OCI-LY7 (cell line): Measurements from ENCODE around the gene C1orf21. TPM values are rescaled to one million over a fixed set of nuclear protein-coding genes. Genes with fewer than 3 reads are reported as not detected.

Source experiments
- BruUV-seq: library from RNA; stranded (reverse); fragments of 400-500 nt; replicated peaks from 2 replicates; lab custom pipeline; 2021; lab: Mats Ljungman, UMichigan
- CTCF ChIA-PET: fragments of 300-600 bp; sonication (Branson Sonifier 250); formaldehyde crosslinking; loops from one replicate; lab custom pipeline; 2022; ENCODE audit warnings: antibody characterized with exemption; ENCODE audit not compliant: unreplicated experiment; lab: Charles Lee
- POLR2A ChIA-PET: fragments of 300-600 bp; sonication (Branson Sonifier 250); formaldehyde crosslinking; loops from one replicate; lab custom pipeline; 2022; ENCODE audit warnings: antibody characterized with exemption; lab: Charles Lee
- DNase-seq: peaks from one replicate; pipeline ENCODE4 v3.0.0-alpha.2; 2015; ENCODE audit warnings: low spot score
- H2AFZ ChIP-seq: fragments of 200-600 bp; sonication (generic), shearing (Covaris generic); 2 replicates; pipeline ENCODE4 v1.6.1; 2014; ENCODE audit warnings: mild to moderate bottlenecking, antibody characterized with exemption, low read length, moderate library complexity
- H3K27ac ChIP-seq: fragments of 200-600 bp; sonication (generic); 2 replicates; pipeline ENCODE4 v1.5.1; 2014; ENCODE audit warnings: mixed run types, low read depth, mild to moderate bottlenecking, moderate library complexity, low read length, inconsistent platforms; ENCODE audit not compliant: poor library complexity, severe bottlenecking
- H3K36me3 ChIP-seq: fragments of 200-600 bp; sonication (generic); 2 replicates; pipeline ENCODE4 v1.6.1; 2014; ENCODE audit warnings: mild to moderate bottlenecking, antibody characterized with exemption, low read length, moderate library complexity, mixed read lengths; ENCODE audit not compliant: insufficient read depth
- H3K4me1 ChIP-seq: fragments of 200-600 bp; sonication (generic); 2 replicates; pipeline ENCODE4 v1.5.1; 2014; ENCODE audit warnings: mild to moderate bottlenecking, low read length; ENCODE audit not compliant: insufficient read depth, poor library complexity, severe bottlenecking
- H3K4me2 ChIP-seq: fragments of 200-600 bp; sonication (generic); 2 replicates; pipeline ENCODE4 v1.6.1; 2014; ENCODE audit warnings: mild to moderate bottlenecking, low read length
- H3K4me3 ChIP-seq: fragments of 200-600 bp; sonication (generic); 2 replicates; pipeline ENCODE4 v1.5.1; 2014; ENCODE audit warnings: mild to moderate bottlenecking, low read depth, low read length; ENCODE audit not compliant: poor library complexity, severe bottlenecking
- H3K79me2 ChIP-seq: fragments of 200-600 bp; sonication (generic); 2 replicates; pipeline ENCODE4 v1.6.1; 2016; ENCODE audit warnings: low read depth, mild to moderate bottlenecking, low read length, moderate library complexity, mixed read lengths; ENCODE audit not compliant: insufficient read depth
- H3K9me2 ChIP-seq: fragments of 200-600 bp; sonication (generic); 2 replicates; pipeline ENCODE4 v1.6.1; 2016; ENCODE audit warnings: mild to moderate bottlenecking, low read length, mixed read lengths; ENCODE audit not compliant: insufficient read depth
- H3K9me3 ChIP-seq: fragments of 200-600 bp; sonication (generic); 2 replicates; pipeline ENCODE4 v1.6.1; 2014; ENCODE audit warnings: mild to moderate bottlenecking, mixed run types, low read length, mixed read lengths
- H4K20me1 ChIP-seq: fragments of 200-600 bp; sonication (generic); 2 replicates; pipeline ENCODE4 v1.6.1; 2014; ENCODE audit warnings: mild to moderate bottlenecking, antibody characterized with exemption, low read length, moderate library complexity, mixed read lengths; ENCODE audit not compliant: insufficient read depth
- EZH2phosphoT487 ChIP-seq: fragments of 200-600 bp; sonication (generic); IDR thresholded peaks from 2 replicates; pipeline ENCODE4 v1.6.1; 2018; ENCODE audit warnings: low read depth, borderline replicate concordance, mild to moderate bottlenecking, mixed run types, antibody characterized with exemption, low read length, moderate library complexity, mixed read lengths
- intact Hi-C: fragments of 100-400 bp; cut with micrococcal nuclease; formaldehyde crosslinking; loops from one replicate; pipeline ENCODE4 v1.10.0; 2022; ENCODE audit not compliant: unreplicated experiment
- total RNA-seq, 2 experiments: library from RNA; depleted of rRNA in 1 of 2; stranded (reverse); fragments of >200 nt in 1 of 2; shearing (Covaris generic) in 1 of 2; gene quantifications; 2 replicates each; pipeline ENCODE4 v1.2.3, GENCODE V29; 2014 to 2022
- TF ChIP-seq, protein P1 (sequence below): fragments of 200-600 bp; sonication (generic); conservative IDR thresholded peaks from 2 replicates; pipeline ENCODE4 v1.5.1; 2014; ENCODE audit warnings: mild to moderate bottlenecking, antibody characterized with exemption, low read length, moderate library complexity, mixed read lengths

Gene C1orf21
- total RNA-seq, 2 experiments from 2014 or later, result not detected

DNA sequence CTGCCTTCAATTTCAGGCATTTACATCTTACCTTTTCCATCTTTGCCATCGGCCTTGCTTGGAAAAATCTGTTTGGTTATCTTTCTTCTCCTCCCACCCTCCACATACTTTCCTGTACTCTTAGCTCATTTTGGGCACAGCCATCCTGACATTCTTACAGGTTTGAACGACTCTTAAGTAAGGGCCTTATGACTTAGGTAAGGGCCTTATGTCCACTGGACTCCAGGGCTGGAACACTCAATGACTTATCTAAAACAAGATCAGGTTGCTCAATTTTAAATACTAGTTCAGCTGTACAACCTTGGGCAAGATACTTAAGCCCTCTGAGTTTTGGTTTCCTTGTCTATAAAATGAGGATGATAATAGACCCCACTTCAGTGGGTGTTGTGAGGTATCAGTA, 40.9 kb downstream of the C1orf21 start:
- CTCF ChIA-PET, result no interaction called here
- POLR2A ChIA-PET, result interaction anchor here (0.9 to 1.1 kb wide), 2 partner anchors 10 to 13 kb away, joined by 3 to 6 read pairs; no protein-coding TSS in a partner anchor
- intact Hi-C loops, result no loop called here

GRCh38 chr1:184428604-184429003, 41.8 kb downstream of the C1orf21 start:
- H3K9me3 ChIP-seq, result no peaks in the 10 kb centered on the region
- no peak overlapping the region for H3K27ac ChIP-seq
- H3K9me2 ChIP-seq, result no peaks in the 10 kb centered on the region
- no peak for DNase-seq
- H3K4me2 ChIP-seq, result no peak overlapping the region
- BruUV-seq, result no TSS peak
- H3K4me1 ChIP-seq, result no peaks in the 10 kb centered on the region
- H3K4me3 ChIP-seq, result no peak overlapping the region
- no peak overlapping the region for H2AFZ ChIP-seq
- TF ChIP-seq, protein P1, sequence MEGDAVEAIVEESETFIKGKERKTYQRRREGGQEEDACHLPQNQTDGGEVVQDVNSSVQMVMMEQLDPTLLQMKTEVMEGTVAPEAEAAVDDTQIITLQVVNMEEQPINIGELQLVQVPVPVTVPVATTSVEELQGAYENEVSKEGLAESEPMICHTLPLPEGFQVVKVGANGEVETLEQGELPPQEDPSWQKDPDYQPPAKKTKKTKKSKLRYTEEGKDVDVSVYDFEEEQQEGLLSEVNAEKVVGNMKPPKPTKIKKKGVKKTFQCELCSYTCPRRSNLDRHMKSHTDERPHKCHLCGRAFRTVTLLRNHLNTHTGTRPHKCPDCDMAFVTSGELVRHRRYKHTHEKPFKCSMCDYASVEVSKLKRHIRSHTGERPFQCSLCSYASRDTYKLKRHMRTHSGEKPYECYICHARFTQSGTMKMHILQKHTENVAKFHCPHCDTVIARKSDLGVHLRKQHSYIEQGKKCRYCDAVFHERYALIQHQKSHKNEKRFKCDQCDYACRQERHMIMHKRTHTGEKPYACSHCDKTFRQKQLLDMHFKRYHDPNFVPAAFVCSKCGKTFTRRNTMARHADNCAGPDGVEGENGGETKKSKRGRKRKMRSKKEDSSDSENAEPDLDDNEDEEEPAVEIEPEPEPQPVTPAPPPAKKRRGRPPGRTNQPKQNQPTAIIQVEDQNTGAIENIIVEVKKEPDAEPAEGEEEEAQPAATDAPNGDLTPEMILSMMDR, result no peak
- TF ChIP-seq EZH2phosphoT487, result no peak
- H4K20me1 ChIP-seq, result no peaks in the 10 kb centered on the region
- ChIA-PET POLR2A (no interaction called here), CTCF (no interaction called here)
- intact Hi-C loops, result no loop called here
- no peaks in the 10 kb centered on the region for H3K79me2 ChIP-seq
- H3K36me3 ChIP-seq, result no peaks in the 10 kb centered on the region

More for the DNA sequence above, 40.9 kb downstream of the C1orf21 start:
- no peak overlapping the region for H3K4me2 ChIP-seq
- no peaks in the 10 kb centered on the region for H3K9me3 ChIP-seq
- no peaks in the 10 kb centered on the region for H3K36me3 ChIP-seq
- no peaks in the 10 kb centered on the region for H3K9me2 ChIP-seq
- no peak overlapping the region for H3K4me3 ChIP-seq
- no peaks in the 10 kb centered on the region for H3K79me2 ChIP-seq
- no peak overlapping the region for H2AFZ ChIP-seq
- no peak overlapping the region for H3K27ac ChIP-seq
- TF ChIP-seq, protein P1, result no peak
- TF ChIP-seq EZH2phosphoT487, result no peak
- no peak for DNase-seq
- H4K20me1 ChIP-seq, result no peaks in the 10 kb centered on the region
- no peaks in the 10 kb centered on the region for H3K4me1 ChIP-seq
- no TSS peak for BruUV-seq

GRCh38 chr1:184429335-184429734, 42.5 kb downstream of the C1orf21 start:
- intact Hi-C loops, result no loop called here
- no peaks in the 10 kb centered on the region for H3K36me3 ChIP-seq
- H3K9me2 ChIP-seq, result no peaks in the 10 kb centered on the region
- CTCF ChIA-PET, result no interaction called here
- POLR2A ChIA-PET, result interaction anchor here (0.7 kb wide), 1 partner anchor 92 kb away, joined by 3 read pairs; no protein-coding TSS in a partner anchor
- no peaks in the 10 kb centered on the region for H3K79me2 ChIP-seq
- TF ChIP-seq, protein P1, result no peak
- no peak for TF ChIP-seq EZH2phosphoT487
- H3K9me3 ChIP-seq, result no peaks in the 10 kb centered on the region
- no peak overlapping the region for H3K4me3 ChIP-seq
- H3K27ac ChIP-seq, result no peak overlapping the region
- H2AFZ ChIP-seq, result no peak overlapping the region
- no peaks in the 10 kb centered on the region for H3K4me1 ChIP-seq
- DNase-seq, result no peak
- BruUV-seq, result no TSS peak
- no peaks in the 10 kb centered on the region for H4K20me1 ChIP-seq
- H3K4me2 ChIP-seq, result no peak overlapping the region
